Measurements from ENCODE around the gene FAM20B. TPM values are rescaled to one million over a fixed set of nuclear protein-coding genes. Genes with fewer than 3 reads are reported as not detected.

FAM20B gene
- total RNA-seq, 1 experiment from 2014 or later: 35.4 TPM

DNA sequence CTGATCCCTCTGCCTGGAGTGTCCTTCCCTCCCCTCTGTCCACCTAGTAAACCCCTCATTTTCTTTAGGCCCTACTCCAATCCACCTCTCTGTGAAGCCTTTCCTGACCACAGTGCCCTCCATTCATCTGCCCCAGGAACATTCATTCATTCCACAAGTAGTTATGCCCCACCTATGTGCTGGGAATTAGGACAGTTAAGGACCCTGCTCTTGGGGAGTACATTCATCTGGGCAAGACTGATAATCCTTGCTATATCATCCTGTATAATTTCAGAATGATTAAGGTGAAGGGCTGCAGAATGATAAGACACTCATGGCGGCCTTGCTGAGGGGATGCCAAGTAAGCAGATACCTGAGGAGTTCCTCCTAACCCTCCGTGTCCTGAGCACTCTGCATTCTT is 10.3 kb upstream of the FAM20B start:
- Histone ChIP-seq H3K79me1 (ENCODE audit: insufficient read depth, low read depth, low read length, poor library complexity, severe bottlenecking) (no peaks in the 10 kb centered on the region), H3T11ph (ENCODE audit: low read length) (no peak overlapping the region), H3K4me1 (ENCODE audit: insufficient read depth, low read length) (no peaks in the 10 kb centered on the region), H3K14ac (ENCODE audit: insufficient read depth, low read length) (no peak overlapping the region), H2BK15ac (ENCODE audit: low read depth, low read length) (no peak overlapping the region), H2AK5ac (ENCODE audit: insufficient read length, low read length) (no peak overlapping the region), H4K20me1 (ENCODE audit: control insufficient read depth, insufficient read depth, insufficient read length) (no peaks in the 10 kb centered on the region), H3K27ac (ENCODE audit: insufficient read length, low read depth, low read length) (no peak overlapping the region), H2AFZ (ENCODE audit: low read length) (no peak overlapping the region), H3K27me3 (ENCODE audit: insufficient read depth, low read length) (no peaks in the 10 kb centered on the region), H3K4me2 (ENCODE audit: insufficient read depth, insufficient read length, low read length) (no peak overlapping the region), H4K5ac (ENCODE audit: insufficient read length, low read depth, low read length) (no peak overlapping the region), H4K8ac (replicated peaks; ENCODE audit: insufficient read length, low read depth, low read length) (no peak overlapping the region), H3K4ac (ENCODE audit: low read depth, low read length) (no peak overlapping the region), H3K23me2 (ENCODE audit: insufficient read length, low read depth, low read length, poor library complexity, severe bottlenecking) (no peaks in the 10 kb centered on the region), H2BK5ac (ENCODE audit: insufficient read length, low read length) (no peak overlapping the region), H3K79me2 (ENCODE audit: insufficient read depth, low read length) (no peaks in the 10 kb centered on the region), H3K18ac (ENCODE audit: insufficient read length, low read depth, low read length) (no peak overlapping the region), H4K91ac (ENCODE audit: insufficient read length, low read depth, low read length) (no peak overlapping the region), H3K9me3 (ENCODE audit: control insufficient read depth, low read depth, low read length) (no peaks in the 10 kb centered on the region), H2BK20ac (ENCODE audit: low read depth, low read length, poor library complexity, severe bottlenecking) (no peak overlapping the region), H2BK12ac (ENCODE audit: insufficient read length, low read depth, low read length) (no peak overlapping the region), H3K56ac (ENCODE audit: insufficient read length, low read depth, low read length) (no peak overlapping the region), H3K23ac (ENCODE audit: insufficient read length, low read depth, low read length) (no peak overlapping the region), H3K9ac (ENCODE audit: extremely low read depth, insufficient read length, low read length) (no peak overlapping the region), H2BK120ac (ENCODE audit: low read depth, low read length, poor library complexity, severe bottlenecking) (no peak overlapping the region)
- DNase-seq: no peak
- TF ChIP-seq, protein P1, sequence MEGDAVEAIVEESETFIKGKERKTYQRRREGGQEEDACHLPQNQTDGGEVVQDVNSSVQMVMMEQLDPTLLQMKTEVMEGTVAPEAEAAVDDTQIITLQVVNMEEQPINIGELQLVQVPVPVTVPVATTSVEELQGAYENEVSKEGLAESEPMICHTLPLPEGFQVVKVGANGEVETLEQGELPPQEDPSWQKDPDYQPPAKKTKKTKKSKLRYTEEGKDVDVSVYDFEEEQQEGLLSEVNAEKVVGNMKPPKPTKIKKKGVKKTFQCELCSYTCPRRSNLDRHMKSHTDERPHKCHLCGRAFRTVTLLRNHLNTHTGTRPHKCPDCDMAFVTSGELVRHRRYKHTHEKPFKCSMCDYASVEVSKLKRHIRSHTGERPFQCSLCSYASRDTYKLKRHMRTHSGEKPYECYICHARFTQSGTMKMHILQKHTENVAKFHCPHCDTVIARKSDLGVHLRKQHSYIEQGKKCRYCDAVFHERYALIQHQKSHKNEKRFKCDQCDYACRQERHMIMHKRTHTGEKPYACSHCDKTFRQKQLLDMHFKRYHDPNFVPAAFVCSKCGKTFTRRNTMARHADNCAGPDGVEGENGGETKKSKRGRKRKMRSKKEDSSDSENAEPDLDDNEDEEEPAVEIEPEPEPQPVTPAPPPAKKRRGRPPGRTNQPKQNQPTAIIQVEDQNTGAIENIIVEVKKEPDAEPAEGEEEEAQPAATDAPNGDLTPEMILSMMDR (conservative IDR thresholded peaks at IDR 0.05): no peak
- Mint-ChIP-seq H3K4me3 (no peak overlapping the region), H3K4me1 (no peaks in the 10 kb centered on the region), H3K27me3 (ENCODE audit: low read depth) (peaks cover 3% of the 10 kb centered on the region), H3K27ac (no peak overlapping the region), H3K36me3 (ENCODE audit: insufficient read depth in 1 of 3, low read depth in 3 of 3) (no peaks in the 10 kb centered on the region), H3K9me3 (no peaks in the 10 kb centered on the region; a peak in 1 of 5 replicates)
- no CpG with 5 or more reads among the region's 2 CpGs for WGBS (ENCODE audit: extremely low coverage, insufficient read length, low lambda C conversion rate)

All from H9 (cell line).